Measurements from ENCODE around the gene PCDHGA1.
"Not testable (repeated sequence)": the region's sequence is repeated elsewhere in the genome, so short reads cannot be mapped to it uniquely, and the experiment has no call there.

Gene PCDHGA1

GRCh38 chr5:141346017-141346416 is 15.7 kb downstream of the PCDHGA1 start:
- DNase-seq (ENCODE audit: low read depth in 4 of 4, low spot score in 1 of 4): not testable (repeated sequence)

DNA sequence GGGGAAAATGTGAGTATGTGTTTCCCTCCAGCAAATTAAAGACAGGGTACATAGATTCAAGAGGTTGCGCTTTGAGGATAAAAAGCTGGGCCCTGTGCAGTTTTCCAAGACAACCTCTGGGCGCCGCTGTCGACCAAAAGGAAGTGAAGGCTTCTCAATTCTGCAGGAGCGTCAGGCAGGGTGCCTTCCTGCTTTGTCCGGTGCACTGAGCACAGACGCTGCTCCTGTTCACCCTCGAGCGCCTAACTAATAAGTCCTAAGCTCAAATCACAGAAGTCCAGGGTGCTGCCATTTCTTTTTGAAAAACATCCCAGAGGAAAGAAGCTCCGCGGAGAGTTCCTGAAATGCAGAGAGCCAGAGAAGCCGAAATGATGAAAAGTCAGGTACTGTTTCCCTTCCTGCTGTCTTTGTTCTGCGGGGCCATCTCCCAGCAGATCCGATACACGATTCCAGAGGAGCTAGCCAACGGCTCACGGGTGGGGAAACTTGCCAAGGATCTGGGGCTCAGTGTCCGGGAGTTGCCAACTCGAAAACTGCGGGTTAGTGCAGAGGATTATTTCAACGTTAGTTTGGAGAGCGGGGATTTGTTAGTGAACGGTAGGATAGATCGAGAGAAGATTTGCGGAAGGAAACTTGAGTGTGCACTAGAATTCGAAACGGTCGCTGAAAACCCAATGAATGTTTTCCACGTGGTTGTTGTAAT is 19.8 kb downstream of the PCDHGA1 start, which contains the start of gene PCDHGB1:
Gene PCDHGB1 (plus strand): TSS at position 183 of the 703 bp plus-strand sequence. CDS start 162 bp downstream, at position 345.
- no peak for DNase-seq (ENCODE audit: low read depth in 4 of 4, low spot score in 1 of 4)

- DNase-seq (ENCODE audit: low read depth in 4 of 4, low spot score in 1 of 4): no peak
Observed at GRCh38 chr5:141351591-141351990, 21.3 kb downstream of the PCDHGA1 start.

GRCh38 chr5:141354900-141355469 is 24.7 kb downstream of the PCDHGA1 start, which contains the start of gene PCDHGA4:
PCDHGA4 (plus strand) TSS chr5:141355021; CDS start chr5:141355108, 87 bp downstream.
- no peak for DNase-seq (ENCODE audit: low read depth in 4 of 4, low spot score in 1 of 4)

DNA sequence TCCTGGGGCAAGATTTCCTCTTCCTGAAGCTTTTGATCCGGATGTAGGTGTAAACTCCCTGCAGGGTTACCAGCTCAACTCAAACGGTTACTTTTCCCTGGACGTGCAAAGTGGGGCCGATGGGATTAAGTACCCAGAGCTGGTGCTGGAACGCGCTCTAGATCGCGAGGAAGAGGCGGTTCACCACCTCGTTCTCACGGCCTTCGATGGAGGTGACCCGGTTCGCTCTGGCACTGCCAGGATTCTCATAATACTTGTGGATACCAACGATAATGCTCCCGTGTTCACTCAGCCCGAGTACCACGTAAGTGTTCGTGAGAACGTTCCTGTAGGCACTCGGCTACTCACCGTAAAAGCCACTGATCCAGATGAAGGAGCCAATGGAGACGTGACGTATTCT is 25.3 kb downstream of the PCDHGA1 start:
- DNase-seq (ENCODE audit: low read depth in 4 of 4, low spot score in 1 of 4): no peak

GRCh38 chr5:141356133-141356532 is 25.8 kb downstream of the PCDHGA1 start:
- no peak for DNase-seq (ENCODE audit: low read depth in 4 of 4, low spot score in 1 of 4)

GRCh38 chr5:141356950-141357349 is 26.6 kb downstream of the PCDHGA1 start:
- no peak for DNase-seq (ENCODE audit: low read depth in 4 of 4, low spot score in 1 of 4)

GRCh38 chr5:141359790-141360426 is 29.6 kb downstream of the PCDHGA1 start, which contains the start of gene PCDHGB2:
PCDHGB2 (plus strand) TSS chr5:141359994; CDS start chr5:141360136, 142 bp downstream.
- no peak for DNase-seq (ENCODE audit: low read depth in 4 of 4, low spot score in 1 of 4)

DNA sequence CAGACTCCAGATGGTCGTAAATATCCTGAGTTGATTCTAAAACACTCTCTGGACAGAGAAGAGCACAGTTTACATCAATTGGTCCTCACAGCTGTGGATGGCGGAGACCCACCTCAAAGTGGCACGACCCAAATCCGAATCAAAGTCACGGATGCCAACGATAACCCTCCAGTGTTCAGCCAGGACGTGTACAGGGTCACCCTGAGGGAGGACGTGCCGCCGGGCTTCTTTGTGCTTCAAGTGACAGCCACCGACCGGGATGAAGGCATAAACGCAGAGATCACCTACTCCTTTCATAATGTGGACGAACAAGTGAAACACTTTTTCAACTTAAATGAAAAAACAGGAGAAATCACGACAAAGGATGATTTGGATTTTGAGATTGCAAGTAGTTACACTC is 30.4 kb downstream of the PCDHGA1 start:
- DNase-seq (ENCODE audit: low read depth in 4 of 4, low spot score in 1 of 4): no peak

DNA sequence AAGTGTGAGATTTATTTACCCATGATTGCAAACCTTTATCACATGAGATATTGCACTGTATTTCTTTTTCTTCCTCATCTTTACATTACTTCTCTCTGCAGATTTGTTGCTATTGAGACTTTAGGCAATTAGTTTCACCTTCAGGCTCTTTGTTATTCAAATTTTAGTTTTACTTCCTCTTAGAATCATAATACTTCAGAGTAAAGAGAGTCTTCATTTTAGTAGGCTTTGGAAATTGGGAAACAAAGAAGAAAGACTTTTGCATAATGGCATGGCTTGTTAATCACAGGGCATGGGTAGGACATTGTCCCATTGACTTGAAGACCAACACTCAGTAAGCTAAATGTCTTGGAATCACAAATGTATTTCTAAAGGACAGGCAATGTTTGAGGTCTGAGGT is 32.4 kb downstream of the PCDHGA1 start:
- DNase-seq (ENCODE audit: low read depth in 4 of 4, low spot score in 1 of 4): no peak

GRCh38 chr5:141363952-141364660 is 33.8 kb downstream of the PCDHGA1 start, which contains the start of gene PCDHGA5:
PCDHGA5 (plus strand) TSS chr5:141364162; CDS start chr5:141364331, 169 bp downstream.
- no peak for DNase-seq (ENCODE audit: low read depth in 4 of 4, low spot score in 1 of 4)

- DNase-seq (ENCODE audit: low read depth in 4 of 4, low spot score in 1 of 4): no peak
Observed at GRCh38 chr5:141366016-141366896, 35.9 kb downstream of the PCDHGA1 start.

DNA sequence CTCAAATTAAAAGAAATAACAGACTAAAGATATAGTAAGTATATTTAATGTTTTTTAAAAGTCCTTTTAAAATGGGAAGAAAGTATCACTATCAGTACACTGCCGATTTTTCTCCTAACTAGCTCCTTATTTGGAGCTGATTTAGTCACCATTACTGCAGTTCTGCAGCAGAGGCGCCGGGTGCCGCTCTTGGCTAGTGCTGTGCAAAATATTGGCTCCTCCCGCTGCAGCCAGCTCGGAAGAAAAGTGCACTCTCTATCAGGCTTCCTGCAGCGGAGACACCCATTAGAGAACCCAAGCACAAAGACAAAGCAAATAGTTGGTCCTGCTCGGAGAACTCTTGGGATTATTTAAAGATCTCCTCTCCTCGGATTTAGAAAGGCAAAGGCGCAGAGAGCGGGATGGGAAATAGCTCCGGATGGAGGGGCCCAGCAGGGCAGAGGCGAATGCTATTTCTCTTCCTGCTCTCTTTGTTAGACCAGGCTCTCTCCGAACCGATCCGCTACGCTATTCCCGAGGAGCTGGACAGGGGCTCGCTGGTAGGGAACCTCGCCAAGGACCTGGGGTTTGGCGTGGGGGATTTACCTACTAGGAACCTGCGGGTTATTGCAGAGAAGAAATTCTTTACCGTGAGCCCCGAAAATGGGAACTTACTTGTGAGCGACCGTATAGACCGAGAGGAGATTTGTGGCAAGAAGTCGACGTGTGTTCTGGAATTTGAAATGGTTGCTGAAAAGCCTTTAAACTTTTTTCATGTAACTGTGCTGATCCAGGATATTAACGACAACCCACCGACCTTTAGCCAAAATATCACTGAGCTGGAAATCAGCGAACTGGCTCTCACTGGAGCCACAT is 39.9 kb downstream of the PCDHGA1 start, which contains the start of gene PCDHGB3:
Gene PCDHGB3 (plus strand): TSS at position 249 of the 855 bp plus-strand sequence. CDS start 153 bp downstream, at position 402.
- DNase-seq (ENCODE audit: low read depth in 4 of 4, low spot score in 1 of 4): peak in 1 of 4 experiments; percentile 8

GRCh38 chr5:141371572-141372475 is 41.5 kb downstream of the PCDHGA1 start:
- no peak for DNase-seq (ENCODE audit: low read depth in 4 of 4, low spot score in 1 of 4)

DNA sequence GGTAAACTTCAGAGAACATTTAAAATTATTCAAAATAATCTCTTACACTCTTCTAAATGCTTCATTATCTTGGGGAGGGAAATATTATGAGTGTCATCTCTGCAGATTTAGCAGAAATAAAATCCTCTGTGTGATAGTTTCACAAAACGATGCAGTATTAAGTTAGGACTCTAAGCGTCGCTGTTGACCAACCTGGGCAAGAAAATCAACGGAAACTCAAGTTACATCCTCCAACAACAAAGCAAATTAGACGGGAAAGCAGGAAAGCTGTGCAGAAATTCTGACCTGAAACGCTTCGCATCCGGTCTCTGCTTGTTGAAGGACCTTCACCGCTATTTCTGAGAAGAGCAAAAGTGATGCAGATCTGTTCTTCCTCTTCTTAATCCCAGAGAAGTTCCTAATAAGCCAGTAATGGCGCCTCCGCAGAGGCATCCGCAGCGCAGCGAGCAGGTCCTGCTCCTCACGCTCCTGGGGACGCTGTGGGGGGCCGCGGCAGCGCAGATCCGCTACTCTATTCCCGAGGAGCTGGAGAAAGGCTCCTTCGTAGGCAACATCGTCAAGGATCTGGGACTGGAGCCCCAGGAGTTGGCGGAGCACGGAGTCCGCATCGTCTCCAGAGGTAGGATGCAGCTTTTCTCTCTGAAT is 43.5 kb downstream of the PCDHGA1 start, which contains the start of gene PCDHGA6:
Gene PCDHGA6 (plus strand): TSS at position 219 of the 645 bp plus-strand sequence. CDS start 193 bp downstream, at position 412.
- no peak for DNase-seq (ENCODE audit: low read depth in 4 of 4, low spot score in 1 of 4)

- no peak for DNase-seq (ENCODE audit: low read depth in 4 of 4, low spot score in 1 of 4)
Observed at GRCh38 chr5:141374627-141375026, 44.3 kb downstream of the PCDHGA1 start.

DNA sequence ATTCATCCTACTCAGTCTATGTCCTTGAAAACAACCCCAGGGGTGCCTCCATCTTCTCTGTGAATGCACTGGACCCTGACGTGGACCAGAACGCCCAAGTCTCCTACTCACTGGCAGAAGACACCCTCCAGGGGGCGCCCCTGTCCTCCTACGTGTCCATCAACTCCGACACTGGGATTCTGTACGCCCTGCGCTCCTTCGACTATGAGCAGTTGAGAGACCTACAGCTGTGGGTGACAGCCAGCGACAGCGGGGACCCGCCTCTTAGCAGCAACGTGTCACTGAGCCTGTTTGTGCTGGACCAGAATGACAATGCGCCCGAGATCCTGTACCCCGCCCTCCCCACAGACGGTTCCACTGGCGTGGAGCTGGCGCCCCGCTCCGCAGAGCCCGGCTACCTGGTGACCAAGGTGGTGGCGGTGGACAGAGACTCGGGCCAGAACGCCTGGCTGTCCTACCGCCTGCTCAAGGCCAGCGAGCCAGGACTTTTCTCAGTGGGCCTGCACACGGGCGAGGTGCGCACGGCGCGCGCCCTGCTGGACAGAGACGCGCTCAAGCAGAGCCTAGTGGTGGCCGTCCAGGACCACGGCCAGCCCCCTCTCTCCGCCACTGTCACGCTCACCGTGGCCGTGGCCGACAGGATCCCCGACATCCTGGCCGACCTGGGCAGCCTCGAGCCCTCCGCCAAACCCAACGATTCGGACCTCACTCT is 45.3 kb downstream of the PCDHGA1 start:
- not testable (repeated sequence) for DNase-seq (ENCODE audit: low read depth in 4 of 4, low spot score in 1 of 4)
